ENCODE data around the gene NT5C3A. TPM values are rescaled to one million over a fixed set of nuclear protein-coding genes. Genes with fewer than 3 reads are reported as not detected.
A peak's percentile ranks its signal among the peaks of the same experiment; 100 is the strongest.

NT5C3A gene
- total and polyA plus RNA-seq, 2 of the 13 experiments (the other 11 are each of a cell fraction or from before 2014, with no cell fraction given), result 16.9 to 34.0 TPM

GRCh38 chr7:33109005-33109757 lies 46.6 kb upstream of the NT5C3A start, which contains the start of gene RP9:
TSS of gene RP9 (minus strand) at chr7:33109404. CDS start at chr7:33109372, 32 bp downstream.
- Histone ChIP-seq H2AFZ (ENCODE audit: low read length) (no peak within 1 kb of the TSS), H3K9ac (ENCODE audit: insufficient read depth, low read depth, low read length) (peak within 1 kb of the TSS; percentile 85), H3K36me3 (replicated peaks in 1 of 2; ENCODE audit: control insufficient read depth in 1 of 2, insufficient read depth in 2 of 2, low read length in 2 of 2) (peaks cover 0 to 4% of the 10 kb centered on the region in 2 experiments; a peak in 1 of 5 replicates), H3K27me3 (ENCODE audit: control insufficient read depth in 1 of 2, insufficient read depth in 2 of 2, low read length in 2 of 2) (peaks cover 1 to 6% of the 10 kb centered on the region in 2 experiments; a peak in 2 of 5 replicates), H3K4me1 (ENCODE audit: insufficient read depth, low read length) (peaks cover 55% of the 10 kb centered on the region), H3K27ac (ENCODE audit: extremely low read length, insufficient read depth, low read length) (peak within 1 kb of the TSS; percentile 77), H3K4me3 (replicated peaks in 1 of 3; ENCODE audit: insufficient read depth in 1 of 3, low read depth in 2 of 3, low read length in 3 of 3) (peak within 1 kb of the TSS; percentile 85 to 88 (median 87)), H3K9me3 (ENCODE audit: low read length) (no peaks in the 10 kb centered on the region), H3K4me2 (ENCODE audit: low read depth, low read length) (peak within 1 kb of the TSS; percentile 97), H3K79me2 (ENCODE audit: insufficient read depth, low read length) (peaks cover 46% of the 10 kb centered on the region), H4K20me1 (ENCODE audit: insufficient read depth, low read length) (peaks cover 12% of the 10 kb centered on the region)
- in situ Hi-C loops (cut with HindIII; ENCODE audit: extremely low pct_ligation_motif_present, low pct_unique_long_range_greater_than_20kb), result no loop called here
- DNase-seq (ENCODE audit: low spot score) (peak; percentile 71), ATAC-seq (peak; percentile 91), FAIRE-seq (no peak)
- under 1% methylated on average over 33 of the region's 100 CpGs for WGBS (ENCODE audit: low lambda C conversion rate)
- ChIA-PET POLR2A (interaction anchor here (0.6 to 2.5 kb wide), 5 partner anchors 47 to 614 kb away, joined by 3 to 10 read pairs (median 3); partner anchors contain the start of genes AVL9 and NT5C3A), CTCF (ENCODE audit: low intra/inter-chr PET ratio, low total read pairs) (no interaction called here)
- intact Hi-C loops (cut with micrococcal nuclease; ENCODE audit: unreplicated experiment), result loop anchor here (2.0 to 5.0 kb wide), 4 partner anchors 46 to 217 kb away; partner anchors contain the start of genes FKBP9, KBTBD2 and NT5C3A
- no TSS peak for BruUV-seq (replicated peaks)
- TF ChIP-seq FOXA1 (IDR thresholded peaks at IDR 0.05) (no peak), FOXA1 (CRISPR knock-in tag; IDR thresholded peaks at IDR 0.05) (no peak), ISL2 (CRISPR knock-in tag; IDR thresholded peaks at IDR 0.05) (peak; percentile 31; the same call in 1 of the 2 replicates), PHF8 (CRISPR knock-in tag; IDR thresholded peaks at IDR 0.05) (peak; percentile 71), AGO2 (optimal IDR thresholded peaks at IDR 0.05; ENCODE audit: low read depth, low read length) (peak; percentile 71), NR2F6 (IDR thresholded peaks at IDR 0.05) (no peak), NR2F6 (CRISPR knock-in tag; IDR thresholded peaks at IDR 0.05) (peak; percentile 33), SAFB2 (CRISPR knock-in tag; IDR thresholded peaks at IDR 0.05; ENCODE audit: borderline replicate concordance, low read depth) (no peak; the same call in 1 of the 2 replicates), GMEB2 (CRISPR knock-in tag; IDR thresholded peaks at IDR 0.05; ENCODE audit: low read depth) (no peak), ZEB1 (IDR thresholded peaks at IDR 0.05; ENCODE audit: insufficient replicate concordance, low read depth) (peak; percentile 32), CHCHD3 (CRISPR knock-in tag; IDR thresholded peaks at IDR 0.05) (peak; percentile 64; the same call in 1 of the 2 replicates), ZNF121 (CRISPR knock-in tag; IDR thresholded peaks at IDR 0.05) (no peak), RBFOX2 (IDR thresholded peaks at IDR 0.05; ENCODE audit: low read depth, low read length) (peak; percentile 85), HMG20B (CRISPR knock-in tag; conservative IDR thresholded peaks at IDR 0.05) (no peak), ZBTB7B (CRISPR knock-in tag; IDR thresholded peaks at IDR 0.05) (0 out of 2 replicates have a peak, but pooled peaks have one; percentile 49), IKZF4 (CRISPR knock-in tag; IDR thresholded peaks at IDR 0.05; ENCODE audit: borderline replicate concordance, low read depth, not compliant biosample characterization) (peak; percentile 46)
- TF ChIP-seq, protein P1, sequence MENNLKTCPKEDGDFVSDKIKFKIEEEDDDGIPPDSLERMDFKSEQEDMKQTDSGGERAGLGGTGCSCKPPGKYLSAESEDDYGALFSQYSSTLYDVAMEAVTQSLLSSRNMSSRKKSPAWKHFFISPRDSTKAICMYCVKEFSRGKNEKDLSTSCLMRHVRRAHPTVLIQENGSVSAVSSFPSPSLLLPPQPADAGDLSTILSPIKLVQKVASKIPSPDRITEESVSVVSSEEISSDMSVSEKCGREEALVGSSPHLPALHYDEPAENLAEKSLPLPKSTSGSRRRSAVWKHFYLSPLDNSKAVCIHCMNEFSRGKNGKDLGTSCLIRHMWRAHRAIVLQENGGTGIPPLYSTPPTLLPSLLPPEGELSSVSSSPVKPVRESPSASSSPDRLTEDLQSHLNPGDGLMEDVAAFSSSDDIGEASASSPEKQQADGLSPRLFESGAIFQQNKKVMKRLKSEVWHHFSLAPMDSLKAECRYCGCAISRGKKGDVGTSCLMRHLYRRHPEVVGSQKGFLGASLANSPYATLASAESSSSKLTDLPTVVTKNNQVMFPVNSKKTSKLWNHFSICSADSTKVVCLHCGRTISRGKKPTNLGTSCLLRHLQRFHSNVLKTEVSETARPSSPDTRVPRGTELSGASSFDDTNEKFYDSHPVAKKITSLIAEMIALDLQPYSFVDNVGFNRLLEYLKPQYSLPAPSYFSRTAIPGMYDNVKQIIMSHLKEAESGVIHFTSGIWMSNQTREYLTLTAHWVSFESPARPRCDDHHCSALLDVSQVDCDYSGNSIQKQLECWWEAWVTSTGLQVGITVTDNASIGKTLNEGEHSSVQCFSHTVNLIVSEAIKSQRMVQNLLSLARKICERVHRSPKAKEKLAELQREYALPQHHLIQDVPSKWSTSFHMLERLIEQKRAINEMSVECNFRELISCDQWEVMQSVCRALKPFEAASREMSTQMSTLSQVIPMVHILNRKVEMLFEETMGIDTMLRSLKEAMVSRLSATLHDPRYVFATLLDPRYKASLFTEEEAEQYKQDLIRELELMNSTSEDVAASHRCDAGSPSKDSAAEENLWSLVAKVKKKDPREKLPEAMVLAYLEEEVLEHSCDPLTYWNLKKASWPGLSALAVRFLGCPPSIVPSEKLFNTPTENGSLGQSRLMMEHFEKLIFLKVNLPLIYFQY (CRISPR knock-in tag; IDR thresholded peaks at IDR 0.05; ENCODE audit: borderline replicate concordance), result peak; percentile 87; the same call in 1 of the 2 replicates
- TF ChIP-seq, protein P2, sequence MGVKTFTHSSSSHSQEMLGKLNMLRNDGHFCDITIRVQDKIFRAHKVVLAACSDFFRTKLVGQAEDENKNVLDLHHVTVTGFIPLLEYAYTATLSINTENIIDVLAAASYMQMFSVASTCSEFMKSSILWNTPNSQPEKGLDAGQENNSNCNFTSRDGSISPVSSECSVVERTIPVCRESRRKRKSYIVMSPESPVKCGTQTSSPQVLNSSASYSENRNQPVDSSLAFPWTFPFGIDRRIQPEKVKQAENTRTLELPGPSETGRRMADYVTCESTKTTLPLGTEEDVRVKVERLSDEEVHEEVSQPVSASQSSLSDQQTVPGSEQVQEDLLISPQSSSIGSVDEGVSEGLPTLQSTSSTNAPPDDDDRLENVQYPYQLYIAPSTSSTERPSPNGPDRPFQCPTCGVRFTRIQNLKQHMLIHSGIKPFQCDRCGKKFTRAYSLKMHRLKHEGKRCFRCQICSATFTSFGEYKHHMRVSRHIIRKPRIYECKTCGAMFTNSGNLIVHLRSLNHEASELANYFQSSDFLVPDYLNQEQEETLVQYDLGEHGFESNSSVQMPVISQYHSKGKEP (CRISPR knock-in tag; IDR thresholded peaks at IDR 0.05), result no peak

All from HepG2 (cell line).